Mononuclear cell (primary cell): ENCODE data around the gene OR6T1. TPM values are rescaled to one million over a fixed set of nuclear protein-coding genes. Genes with fewer than 3 reads are reported as not detected.

Experiments
- H3K27me3 ChIP-seq: 2 replicates; pipeline ENCODE4 v1.6.0; 2011; ENCODE audit warnings: low read length, control low read depth; ENCODE audit not compliant: insufficient read depth
- H3K4me1 ChIP-seq: 2 replicates; pipeline ENCODE4 v1.5.1; 2011; ENCODE audit warnings: mild to moderate bottlenecking, low read length, control low read depth; ENCODE audit not compliant: insufficient read depth
- H3K4me3 ChIP-seq: 2 replicates; pipeline ENCODE4 v1.5.1; 2011; ENCODE audit warnings: mild to moderate bottlenecking, low read length, moderate library complexity
- H3K9me3 ChIP-seq: 2 replicates; pipeline ENCODE4 v1.5.1; 2011; ENCODE audit warnings: low read depth, mild to moderate bottlenecking, control low read depth, low read length
- total RNA-seq: library from RNA; depleted of rRNA; stranded (reverse); fragments of >200 nt; gene quantifications from one replicate; pipeline ENCODE4 v1.2.3, GENCODE V29; 2012

Gene OR6T1
- total RNA-seq, 1 donor, result not detected

DNA sequence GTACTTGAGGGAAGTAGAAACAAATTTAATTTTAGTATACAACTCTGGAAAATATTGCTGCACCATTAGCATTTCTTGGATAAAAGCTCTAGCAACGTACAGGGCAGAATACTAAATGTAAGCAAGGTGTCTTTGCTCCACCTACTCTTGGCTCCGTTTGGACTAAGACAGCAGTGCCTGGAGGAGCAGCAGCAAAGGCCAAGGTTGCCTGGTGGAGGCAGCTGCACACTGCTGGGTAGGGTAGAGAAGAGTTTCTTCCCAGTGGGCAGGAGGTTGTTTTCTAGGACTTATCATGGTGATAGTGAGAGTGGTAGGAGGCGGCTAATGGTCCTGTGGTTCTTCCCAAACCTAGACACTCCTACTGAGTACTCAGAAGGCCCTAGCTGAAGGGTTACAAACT is 43.8 kb downstream of the OR6T1 start:
- H3K4me1 ChIP-seq, result no peaks in the 10 kb centered on the region

More for the DNA sequence above, 43.8 kb downstream of the OR6T1 start:
- Histone ChIP-seq H3K4me3 (no peak overlapping the region), H3K27me3 (no peaks in the 10 kb centered on the region), H3K9me3 (no peaks in the 10 kb centered on the region)

Other genes starting within 250 kb of the OR6T1 start
- 9.3 TPM for gene ZNF202, start 202.2 kb downstream of the OR6T1 start, total RNA-seq
- gene OR6X1, start 189.3 kb downstream of the OR6T1 start, total RNA-seq, result not detected
- not detected for gene OR6M1, start 137.5 kb downstream of the OR6T1 start, total RNA-seq
- gene TMEM225, start 58.2 kb downstream of the OR6T1 start, total RNA-seq, result not detected
- gene OR8D4, start 41.7 kb downstream of the OR6T1 start, total RNA-seq, result not detected
- gene OR4D5, start 4.2 kb downstream of the OR6T1 start, total RNA-seq, result not detected
- gene OR10S1, start 33.9 kb upstream of the OR6T1 start, total RNA-seq, result not detected
- gene OR10G6, start 51.3 kb upstream of the OR6T1 start, total RNA-seq, result not detected
- gene OR10G4, start 69.2 kb upstream of the OR6T1 start, total RNA-seq, result not detected
- not detected for gene OR10G9, start 79.2 kb upstream of the OR6T1 start, total RNA-seq
- not detected for gene OR10G8, start 83.0 kb upstream of the OR6T1 start, total RNA-seq
- gene OR10G7, start 97.5 kb upstream of the OR6T1 start, total RNA-seq, result not detected
- gene VWA5A, start 171.6 kb upstream of the OR6T1 start, total RNA-seq, result 6.6 TPM
- gene OR10D3, start 239.5 kb upstream of the OR6T1 start, total RNA-seq, result not detected